Measurements from ENCODE around the gene DRC1.
A peak's percentile ranks its signal among the peaks of the same experiment; 100 is the strongest.
"Not testable (repeated sequence)": the region's sequence is repeated elsewhere in the genome, so short reads cannot be mapped to it uniquely, and the experiment has no call there.

DRC1 gene

GRCh38 chr2:26465266-26465925 is 63.7 kb downstream of the DRC1 start:
- no peak for DNase-seq

DNA sequence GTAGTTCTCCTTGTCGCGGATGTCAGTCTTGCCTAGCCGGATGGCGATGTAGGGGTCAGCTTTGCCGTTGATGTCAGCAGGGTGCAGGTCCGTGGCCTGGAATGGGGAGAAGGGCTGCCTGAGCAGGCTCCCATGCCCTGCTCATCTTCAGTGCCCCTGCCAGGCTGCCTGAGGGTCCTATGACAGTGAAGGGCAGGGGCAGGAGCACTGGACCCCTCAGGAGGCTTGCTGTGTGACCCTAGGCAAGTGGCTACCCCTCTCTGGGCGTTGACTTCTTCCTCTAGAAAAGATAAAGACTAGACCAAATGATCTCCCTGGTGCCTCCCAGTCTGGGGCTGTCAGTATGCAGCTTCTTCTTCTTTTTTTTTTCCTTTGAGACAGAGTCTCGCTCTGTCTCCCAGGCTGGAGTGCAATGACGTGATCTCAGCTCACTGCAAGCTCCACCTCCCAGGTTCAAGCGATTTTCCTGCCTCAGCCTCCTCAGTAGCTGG is 64.3 kb downstream of the DRC1 start:
- DNase-seq, result no peak

GRCh38 chr2:26466662-26467310 is 65.1 kb downstream of the DRC1 start:
- DNase-seq, result no peak

- not testable (repeated sequence) for DNase-seq
Observed at GRCh38 chr2:26468544-26468943, 66.8 kb downstream of the DRC1 start.

GRCh38 chr2:26469092-26469710 is 67.5 kb downstream of the DRC1 start:
- peak; percentile 47 for DNase-seq

DNA sequence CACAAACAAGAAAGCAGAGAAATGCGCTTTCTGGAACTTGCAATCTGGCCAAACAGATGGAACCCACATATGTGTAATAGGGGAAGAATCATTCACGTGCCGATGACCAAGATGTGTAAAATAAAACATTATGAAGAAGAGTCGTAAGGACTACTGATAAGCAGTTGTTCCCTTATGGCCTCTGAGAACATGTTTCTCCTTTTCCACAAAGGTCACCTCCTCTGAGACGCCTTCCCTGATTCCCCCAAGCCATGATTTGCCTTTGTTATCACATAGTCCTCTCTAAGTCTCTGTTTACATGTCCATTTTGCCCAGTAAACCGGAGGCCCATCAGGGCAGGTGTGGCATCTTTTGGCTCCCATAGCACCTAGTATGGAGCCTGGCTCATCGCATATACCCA is 68.2 kb downstream of the DRC1 start:
- no peak for DNase-seq

GRCh38 chr2:26470601-26471260 is 69.0 kb downstream of the DRC1 start:
- no peak for DNase-seq

GRCh38 chr2:26471289-26471688 is 69.6 kb downstream of the DRC1 start:
- no peak for DNase-seq

DNA sequence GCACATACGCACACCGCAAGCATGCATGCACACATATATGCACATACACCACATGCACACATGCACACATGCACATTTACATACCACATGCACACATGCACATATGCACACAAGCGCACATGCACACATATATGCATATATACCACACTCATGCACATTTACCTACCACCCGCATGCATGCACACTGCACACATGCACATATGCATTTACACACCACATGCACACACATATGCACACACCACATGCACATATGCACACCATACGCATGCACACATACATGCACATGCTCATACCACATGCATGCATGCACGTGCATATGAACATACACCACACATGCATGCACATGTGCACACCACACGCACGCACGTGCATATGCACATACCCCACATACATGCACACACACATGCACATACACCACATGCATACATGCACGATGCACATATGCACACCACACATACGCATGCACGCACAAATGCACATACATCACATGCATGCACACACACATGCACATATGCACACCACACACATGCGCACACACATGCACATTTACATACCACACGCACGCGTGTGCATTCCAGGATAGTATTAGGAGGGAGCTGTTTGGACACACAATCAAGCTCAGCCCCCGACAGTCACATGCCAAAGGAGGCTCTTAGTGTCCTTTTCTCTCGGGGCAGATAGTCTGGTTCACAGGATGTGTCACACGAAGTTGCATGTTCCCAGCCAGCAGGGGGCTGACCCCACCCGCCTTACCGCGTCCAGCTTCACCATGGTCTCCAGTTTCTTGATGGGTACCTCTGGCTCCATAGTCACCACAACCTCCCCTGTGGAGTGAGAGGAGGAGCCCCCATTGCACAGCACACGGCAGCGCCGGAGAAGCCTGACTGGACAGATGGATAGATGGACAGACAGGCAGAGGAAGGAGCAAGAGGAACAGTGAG is 70.3 kb downstream of the DRC1 start:
- no peak for DNase-seq

GRCh38 chr2:26472821-26473655 is 71.3 kb downstream of the DRC1 start:
- DNase-seq, result no peak

- no peak for DNase-seq
Observed at GRCh38 chr2:26473796-26474195, 72.1 kb downstream of the DRC1 start.

GRCh38 chr2:26474261-26474785 is 72.6 kb downstream of the DRC1 start:
- DNase-seq, result no peak

GRCh38 chr2:26475037-26475436 is 73.3 kb downstream of the DRC1 start:
- DNase-seq, result no peak

GRCh38 chr2:26475832-26476501 is 74.2 kb downstream of the DRC1 start:
- DNase-seq, result no peak

DNA sequence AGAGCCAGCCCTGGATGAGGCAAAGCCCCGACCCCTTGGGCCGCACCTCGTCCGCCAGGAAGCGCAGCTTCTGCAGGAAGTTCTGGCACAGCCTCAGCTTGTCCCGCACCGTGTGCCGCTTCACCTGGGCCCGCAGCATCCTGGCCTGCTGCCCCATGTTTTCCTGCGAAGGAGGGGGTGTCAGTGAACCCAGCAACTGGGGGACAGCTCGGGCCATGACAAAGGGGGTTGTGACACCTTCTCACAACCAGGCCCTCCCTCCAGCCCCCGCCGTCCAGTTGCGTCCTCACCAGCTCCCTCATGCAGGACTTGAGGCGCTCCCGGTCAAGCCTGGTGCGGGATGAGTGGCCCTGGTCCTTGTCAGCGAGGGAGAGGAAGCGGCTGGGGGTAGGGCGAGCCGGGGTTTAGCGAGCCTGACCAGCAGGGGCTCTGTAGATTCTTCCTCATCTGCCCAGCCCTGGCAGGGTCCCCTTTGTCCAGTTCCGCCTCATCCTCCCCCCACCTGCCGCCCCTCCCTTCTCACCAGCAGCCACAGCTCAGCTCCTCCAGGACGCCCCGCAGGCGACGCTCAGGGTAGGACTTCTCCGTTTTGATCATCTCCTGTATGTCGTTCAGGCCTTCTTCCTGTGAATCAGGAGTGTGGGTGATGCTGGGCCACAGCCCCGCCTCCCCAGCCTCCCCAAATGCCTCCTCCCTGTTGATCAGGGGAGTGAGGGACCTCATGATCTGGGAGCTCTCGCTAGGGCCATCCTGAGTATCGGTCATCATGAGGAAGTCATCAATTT is 75.6 kb downstream of the DRC1 start:
- no peak for DNase-seq

GRCh38 chr2:26477911-26478253 is 76.2 kb downstream of the DRC1 start, which contains the start of gene OTOF:
Gene OTOF (minus strand): TSS chr2:26478124.
- no peak for DNase-seq

GRCh38 chr2:26478366-26478765 is 76.6 kb downstream of the DRC1 start:
- DNase-seq, result no peak

DNA sequence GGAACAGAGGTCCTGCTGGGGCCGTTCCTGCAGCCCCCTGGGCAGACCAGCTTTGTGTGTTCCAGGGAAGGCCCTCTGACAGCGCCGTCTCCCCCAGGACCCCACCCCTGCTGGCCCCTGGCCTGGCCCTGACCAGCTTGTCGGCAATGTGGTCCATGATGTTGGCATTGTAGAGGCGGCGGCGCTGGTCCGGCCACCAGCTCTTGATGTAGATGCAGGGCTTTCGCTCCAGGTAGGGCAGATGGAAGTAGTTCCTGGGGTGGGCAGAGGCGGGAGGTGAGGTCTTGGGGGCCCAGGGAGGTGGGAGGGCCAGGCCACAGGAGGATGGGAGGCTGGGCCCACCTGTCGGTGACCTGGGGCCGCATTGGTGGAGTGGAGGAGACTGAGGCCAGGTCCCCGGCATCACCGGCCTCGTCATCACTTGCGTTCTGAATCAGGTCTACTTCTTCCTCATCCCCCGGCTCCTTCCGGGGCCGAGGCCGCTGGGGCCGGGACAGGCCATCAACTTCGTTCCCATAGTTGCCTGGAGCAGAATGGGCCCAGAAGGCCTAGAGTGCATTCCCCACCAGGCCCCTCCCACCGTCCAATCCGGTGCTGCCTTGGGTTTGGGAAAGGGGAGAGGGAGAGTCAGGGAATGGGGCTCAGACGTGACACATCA is 77.5 kb downstream of the DRC1 start:
- DNase-seq, result no peak
